Stimulated activated CD4-positive, alpha-beta T cell treated with anti-CD3 and anti-CD28 coated beads, Interleukin-2, amount 100 ng/mL, for 48 hours (primary cell): ENCODE data around the gene YPEL1.

Experiments used
- DNase-seq, 2 donors: peaks; one replicate each; pipeline ENCODE4 v3.0.0-alpha.2; 2020

YPEL1 gene

DNA sequence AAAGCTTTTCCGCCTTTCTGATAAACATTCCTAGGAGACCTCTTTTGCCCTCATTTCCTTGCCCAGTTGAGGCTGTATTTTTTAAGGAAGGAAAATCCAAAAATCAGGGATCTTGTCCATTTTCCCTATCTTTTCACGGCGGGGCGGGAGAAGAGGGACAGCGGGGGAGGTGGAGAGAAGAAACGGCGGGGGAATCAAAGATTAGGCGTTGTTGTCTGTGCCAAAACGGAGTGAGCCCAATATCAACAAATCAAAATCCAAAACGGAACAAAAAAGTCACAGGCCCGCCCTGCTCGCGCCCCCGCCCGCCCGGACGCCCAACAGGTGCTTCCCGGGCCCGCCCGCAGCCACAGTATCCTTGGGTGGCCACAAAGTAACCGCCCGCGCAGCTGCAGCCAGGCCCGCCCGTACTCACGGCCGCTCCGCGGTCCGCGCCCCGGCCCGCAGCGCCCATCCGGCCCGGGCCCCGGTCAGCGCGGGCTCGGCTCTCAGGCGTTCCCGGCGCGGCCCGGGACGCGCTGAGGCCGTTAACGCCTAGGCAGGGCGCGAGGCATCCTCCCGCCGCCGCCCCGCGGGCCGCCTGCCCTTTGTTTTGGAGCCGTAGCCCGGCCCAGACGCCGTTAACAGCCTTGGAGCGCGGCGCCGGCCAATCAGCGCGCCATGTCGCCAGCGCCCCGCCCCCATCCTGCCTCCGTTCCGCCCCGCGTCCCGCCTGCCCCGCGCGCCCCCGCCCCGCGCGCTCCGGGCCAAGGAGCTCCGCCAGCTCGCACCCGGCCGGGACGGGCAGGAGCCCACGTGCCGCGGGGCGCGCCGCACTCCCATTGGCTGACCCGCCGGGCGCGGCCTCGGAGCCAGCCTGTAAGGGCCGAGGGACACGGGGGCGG, at the start of gene YPEL1:
Gene YPEL1 (minus strand): TSS at position 595 of the 884 bp plus-strand sequence. CDS start 25,050 bp downstream, outside the sequence.
- peak; percentile 87 to 94 for DNase-seq

- DNase-seq = no peak
Measured at GRCh38 chr22:21780259-21780658, 44.7 kb upstream of the YPEL1 start.

- DNase-seq = no peak
Measured at GRCh38 chr22:21779444-21779843, 43.9 kb upstream of the YPEL1 start.

- DNase-seq = no peak
Measured at GRCh38 chr22:21778705-21779363, 43.2 kb upstream of the YPEL1 start.

DNA sequence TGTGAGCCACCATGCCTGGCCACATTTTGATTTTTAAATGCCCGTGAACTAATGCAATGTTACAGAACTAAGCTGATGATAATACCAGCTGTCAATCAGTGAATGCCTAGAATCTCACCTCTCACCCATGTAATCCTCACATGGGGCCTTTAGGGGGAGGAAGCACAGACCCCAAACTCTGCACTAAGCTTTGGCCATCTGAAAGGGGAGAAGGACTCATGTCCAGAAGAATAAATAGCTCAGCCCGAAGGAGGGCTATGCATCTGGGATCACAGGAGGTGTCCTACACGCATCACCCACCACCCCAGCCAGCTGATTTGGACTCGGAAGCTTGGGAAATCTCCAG, 36.0 kb upstream of the YPEL1 start:
- no peak for DNase-seq

- no peak for DNase-seq
Measured at GRCh38 chr22:21768435-21768834, 32.8 kb upstream of the YPEL1 start.

DNA sequence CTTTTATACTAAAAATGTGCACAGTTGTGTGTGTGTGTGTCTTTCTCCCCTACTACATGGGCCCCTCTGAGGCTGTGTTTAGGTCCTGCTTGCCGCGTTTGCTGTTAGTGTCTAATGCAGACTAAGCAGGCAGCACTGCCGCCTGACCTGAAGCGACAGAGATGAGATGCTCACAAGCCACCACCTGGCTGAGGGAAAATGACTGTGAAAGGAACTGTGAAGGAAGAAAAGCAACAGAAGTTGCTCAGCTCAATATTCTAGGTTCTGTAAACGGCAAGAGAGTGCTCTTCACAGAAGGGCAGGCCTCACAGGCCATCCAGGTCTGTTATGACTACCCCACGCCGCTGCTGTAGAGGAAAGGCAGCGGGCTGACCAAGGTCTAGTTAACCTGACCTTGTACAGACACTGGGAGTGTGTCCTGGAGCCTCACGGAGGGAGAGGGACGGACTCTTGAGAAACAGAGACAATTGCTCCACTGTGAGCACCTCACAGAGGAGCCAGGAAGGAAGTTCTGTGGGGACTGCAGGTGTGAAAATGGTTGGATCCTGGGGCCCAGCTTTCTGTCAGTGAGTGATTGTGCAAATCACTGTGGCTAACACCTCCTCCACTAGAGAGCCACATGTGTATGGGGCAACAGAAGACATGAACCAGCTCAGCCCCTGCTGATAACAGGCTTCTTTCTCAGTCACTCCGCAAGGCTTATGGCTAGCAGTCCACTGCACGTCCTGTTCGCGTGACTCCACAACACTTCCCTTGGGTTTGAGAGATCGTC, 31.3 kb upstream of the YPEL1 start:
- DNase-seq = peak; percentile 20 to 45

- DNase-seq = no peak
Measured at GRCh38 chr22:21765909-21766529, 30.4 kb upstream of the YPEL1 start.

DNA sequence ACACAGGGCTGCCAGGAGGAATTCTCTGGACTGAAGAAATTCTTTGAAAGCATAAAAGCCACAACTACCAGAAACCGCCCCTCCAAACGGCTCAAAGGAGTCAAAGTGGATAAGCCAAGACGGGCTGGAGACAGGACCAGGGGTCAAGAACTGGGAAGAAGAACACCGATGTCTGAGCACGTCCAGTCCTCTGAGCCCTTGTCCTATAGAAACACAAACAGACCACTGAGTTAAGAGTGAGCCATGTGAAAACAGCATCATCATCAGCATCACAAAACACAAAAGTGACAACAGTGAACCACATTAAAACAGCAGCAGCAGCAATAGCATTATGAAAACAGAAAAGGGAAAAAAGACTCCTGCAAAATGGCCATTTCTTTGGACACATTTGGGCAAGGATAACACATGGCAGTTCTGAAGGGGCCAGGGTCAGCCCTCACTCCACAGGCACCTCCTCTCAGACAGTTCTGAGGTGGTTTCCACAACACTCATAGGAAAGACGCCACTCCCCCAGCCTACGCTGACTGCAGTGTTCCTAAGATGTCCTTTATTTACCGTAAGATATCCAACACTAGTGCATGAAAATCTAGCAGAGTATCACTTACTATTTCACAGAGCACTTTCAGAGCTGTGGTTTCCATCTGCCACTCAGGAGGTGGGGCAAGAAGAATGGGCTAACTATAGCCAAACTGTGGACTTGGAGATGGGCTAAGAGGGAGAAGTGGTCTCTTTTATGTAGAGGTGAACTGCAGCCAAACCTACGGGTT, 28.6 kb upstream of the YPEL1 start:
- no peak for DNase-seq

- DNase-seq = peak; percentile 39 to 44
Measured at GRCh38 chr22:21762712-21763581, 27.4 kb upstream of the YPEL1 start.

DNA sequence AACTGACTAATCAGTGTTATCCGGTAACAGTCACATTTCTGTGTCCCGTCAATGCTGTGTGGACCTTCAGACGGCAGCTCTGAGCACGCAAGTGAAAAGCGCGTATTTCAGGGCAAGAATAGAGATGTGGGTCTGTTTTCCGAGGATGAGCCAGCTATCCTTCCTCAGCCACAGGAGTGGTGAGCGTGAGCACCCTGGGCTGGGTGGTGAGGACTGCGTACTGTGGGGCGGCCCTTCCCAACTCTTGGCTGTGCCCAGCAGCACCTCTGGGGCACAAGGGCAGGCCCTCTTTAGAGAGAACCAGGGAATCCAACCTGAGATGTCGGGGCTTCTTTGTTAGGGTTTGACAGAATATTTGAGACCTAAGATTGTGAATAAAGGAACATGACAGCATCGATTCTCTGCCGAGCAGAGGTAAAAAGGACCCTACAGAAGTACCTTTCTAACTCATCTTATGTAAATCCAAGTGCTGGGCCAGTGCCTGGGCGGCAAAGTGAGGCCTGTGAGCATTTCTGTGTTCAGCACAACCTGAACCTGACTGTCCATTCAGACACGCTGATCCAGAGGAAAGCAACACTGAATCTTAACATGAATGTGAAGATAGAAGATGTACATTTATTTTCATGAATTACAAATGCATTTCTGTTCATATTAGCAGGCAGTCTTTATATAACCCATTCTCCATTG, 26.5 kb upstream of the YPEL1 start:
- no peak for DNase-seq

DNA sequence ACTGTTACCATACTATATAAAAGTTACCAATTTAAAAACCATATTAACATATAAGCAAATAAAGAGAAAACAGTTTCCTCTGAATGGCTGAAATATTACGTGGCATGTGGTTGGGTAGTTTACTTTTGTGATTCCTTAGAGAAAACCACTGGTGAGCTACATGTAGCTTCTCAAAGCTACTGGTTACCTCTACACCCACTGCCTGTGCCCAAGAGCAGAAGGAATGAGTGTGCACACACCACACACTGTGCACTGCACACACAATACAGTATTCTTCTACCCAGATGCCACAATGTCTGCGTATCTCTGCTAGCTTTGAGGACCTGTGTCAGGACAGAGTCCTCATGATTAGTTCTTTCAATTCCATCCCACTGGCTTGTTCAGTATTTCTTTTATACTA, 25.5 kb upstream of the YPEL1 start:
- no peak for DNase-seq

- DNase-seq = no peak
Measured at GRCh38 chr22:21760640-21761039, 25.0 kb upstream of the YPEL1 start.

DNA sequence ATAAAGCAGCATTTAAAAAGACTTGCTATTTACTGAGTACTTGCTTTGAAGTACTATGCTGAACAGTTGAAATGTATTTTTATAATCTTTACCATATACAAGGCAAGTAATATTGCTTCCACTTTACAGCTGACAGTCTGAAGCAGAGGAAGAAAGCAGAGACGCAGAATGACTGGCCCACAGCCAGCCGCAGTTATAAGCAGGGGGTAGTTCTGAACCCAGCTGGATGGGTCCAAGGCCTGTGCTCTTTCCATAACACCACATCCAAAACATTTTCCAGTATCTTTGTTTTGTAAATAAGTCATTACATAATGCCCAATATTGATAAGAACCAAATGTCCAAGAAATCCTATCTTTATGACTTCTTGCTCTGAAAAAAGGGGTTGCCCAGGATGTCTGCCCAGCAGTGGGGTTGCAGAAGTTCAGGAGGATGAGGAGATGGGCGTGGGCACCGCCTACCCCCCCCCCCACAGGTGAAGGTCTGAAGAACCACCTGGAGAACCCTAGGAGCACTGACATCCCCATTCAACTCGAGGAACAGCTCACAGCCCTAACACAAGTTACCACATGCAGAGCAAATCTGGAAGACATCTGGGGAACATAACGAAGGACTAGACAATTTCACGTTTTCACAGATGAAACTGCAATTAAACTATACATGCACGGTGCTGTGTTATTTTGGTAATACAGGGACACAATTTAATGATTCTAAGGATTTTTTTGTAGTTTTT, 24.2 kb upstream of the YPEL1 start:
- DNase-seq = no peak

DNA sequence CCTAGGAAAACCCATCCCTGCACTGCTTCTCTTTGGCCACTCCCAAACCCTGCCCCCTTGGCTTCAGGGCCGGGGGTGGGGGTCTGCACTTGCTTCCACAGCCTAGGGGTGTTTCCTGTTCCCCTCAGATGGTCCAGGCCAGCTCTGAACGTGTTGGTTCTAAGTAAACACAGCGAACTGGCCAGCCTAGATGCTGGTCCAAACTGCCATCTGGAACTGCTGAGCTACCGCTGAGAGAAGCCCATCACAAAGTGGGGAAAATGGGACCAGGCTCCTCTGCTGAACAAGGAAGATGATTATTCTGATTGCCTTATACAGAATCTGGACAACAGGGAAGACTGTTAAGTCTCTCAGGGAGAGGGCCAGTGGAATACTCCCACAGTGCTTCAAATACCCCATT, 23.5 kb upstream of the YPEL1 start:
- DNase-seq = no peak

DNA sequence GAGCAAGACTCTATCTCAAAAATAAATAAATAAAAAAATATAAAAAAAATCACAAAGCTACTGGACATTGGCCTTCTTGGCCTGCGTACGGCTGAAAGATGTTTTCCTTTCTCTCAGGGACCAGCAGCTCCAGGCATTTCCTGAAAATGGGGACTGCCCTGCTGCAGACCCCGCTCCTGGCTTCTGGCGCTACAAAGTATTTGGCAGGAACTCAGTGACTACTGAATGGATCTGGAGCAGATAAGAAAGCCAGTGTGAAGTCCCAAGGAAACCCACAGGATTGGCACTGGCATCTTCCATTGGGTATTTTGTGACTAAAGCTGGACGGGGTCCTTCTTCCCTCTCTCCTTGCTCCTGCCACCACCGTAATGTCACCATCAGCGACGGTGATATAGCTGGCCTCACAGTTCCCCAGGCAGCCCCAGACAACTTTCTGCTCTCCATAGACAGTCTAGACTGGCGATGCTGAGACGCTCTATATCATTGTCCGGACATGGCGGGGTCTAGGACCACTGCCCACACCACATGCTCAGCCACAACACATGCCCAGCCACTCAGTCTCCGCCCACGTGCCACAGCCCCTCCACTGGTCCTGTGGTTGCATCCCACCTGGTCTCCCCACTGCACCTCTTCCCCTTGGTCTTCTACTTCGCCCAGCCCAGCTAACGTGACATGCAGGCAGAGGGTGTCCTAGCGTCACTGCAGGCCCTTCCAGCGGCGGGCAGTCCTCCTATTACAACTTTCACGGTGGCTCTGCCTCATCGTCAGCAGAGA, 22.7 kb upstream of the YPEL1 start:
- DNase-seq = no peak

DNA sequence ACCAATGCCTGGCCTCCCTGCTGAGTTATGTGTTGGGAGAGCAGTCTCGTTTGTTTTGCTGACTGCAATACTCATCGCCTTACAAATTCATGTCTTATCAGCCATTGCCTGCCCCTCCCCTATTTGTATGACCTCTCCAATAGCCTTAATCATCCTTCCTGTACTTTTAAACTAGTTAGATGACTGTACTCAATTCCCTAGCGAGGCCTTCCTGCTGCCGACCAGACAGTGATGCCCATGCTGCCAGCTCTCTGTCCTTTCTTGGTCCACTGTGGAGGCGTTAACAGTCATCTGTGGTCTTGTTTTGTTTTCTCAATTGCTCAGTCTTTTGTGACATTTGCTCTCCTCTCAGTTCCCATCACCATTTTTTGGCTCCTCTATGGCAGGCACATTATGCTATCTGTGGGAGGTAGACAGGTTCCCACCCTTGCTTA, 20.3 kb upstream of the YPEL1 start:
- DNase-seq = no peak

DNA sequence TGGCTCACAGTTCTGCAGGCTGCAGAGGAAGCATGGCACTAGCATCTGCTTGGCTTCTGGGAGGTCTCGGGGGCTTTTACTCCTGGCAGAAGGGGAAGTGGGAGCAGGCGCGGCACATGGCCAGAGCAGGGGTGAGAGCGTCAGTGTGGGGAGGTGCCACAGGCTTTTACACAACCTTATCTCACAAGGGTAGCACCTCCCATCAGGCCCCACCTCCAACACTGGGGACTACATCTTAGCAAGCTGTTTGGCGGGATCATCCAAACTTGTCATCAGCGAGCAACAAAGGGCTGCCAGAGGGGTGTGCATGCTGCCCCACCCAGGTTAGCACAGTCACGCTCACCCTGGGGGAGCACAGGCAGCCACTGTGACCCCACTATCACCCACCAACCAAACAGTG, 18.9 kb upstream of the YPEL1 start:
- DNase-seq = no peak
